PC-3 (cell line): Measurements from ENCODE around the gene TMEM242.

Experiments used
- EZH2 ChIP-seq: fragments of 300-600 bp; sonication (generic); IDR thresholded peaks from one replicate; pipeline ENCODE4 v1.6.1; 2017; ENCODE audit warnings: antibody characterized with exemption, mild to moderate bottlenecking, low read length; ENCODE audit not compliant: unreplicated experiment
- TF ChIP-seq, protein P1 (sequence below): fragments of 300-600 bp; sonication (generic); conservative IDR thresholded peaks from 2 replicates; pipeline ENCODE4 v1.5.1; 2017; ENCODE audit warnings: antibody characterized with exemption, low read depth, mild to moderate bottlenecking, low read length

GRCh38 chr6:157290797-157291196 is 32.5 kb downstream of the TMEM242 start:
- TF ChIP-seq, protein P1, sequence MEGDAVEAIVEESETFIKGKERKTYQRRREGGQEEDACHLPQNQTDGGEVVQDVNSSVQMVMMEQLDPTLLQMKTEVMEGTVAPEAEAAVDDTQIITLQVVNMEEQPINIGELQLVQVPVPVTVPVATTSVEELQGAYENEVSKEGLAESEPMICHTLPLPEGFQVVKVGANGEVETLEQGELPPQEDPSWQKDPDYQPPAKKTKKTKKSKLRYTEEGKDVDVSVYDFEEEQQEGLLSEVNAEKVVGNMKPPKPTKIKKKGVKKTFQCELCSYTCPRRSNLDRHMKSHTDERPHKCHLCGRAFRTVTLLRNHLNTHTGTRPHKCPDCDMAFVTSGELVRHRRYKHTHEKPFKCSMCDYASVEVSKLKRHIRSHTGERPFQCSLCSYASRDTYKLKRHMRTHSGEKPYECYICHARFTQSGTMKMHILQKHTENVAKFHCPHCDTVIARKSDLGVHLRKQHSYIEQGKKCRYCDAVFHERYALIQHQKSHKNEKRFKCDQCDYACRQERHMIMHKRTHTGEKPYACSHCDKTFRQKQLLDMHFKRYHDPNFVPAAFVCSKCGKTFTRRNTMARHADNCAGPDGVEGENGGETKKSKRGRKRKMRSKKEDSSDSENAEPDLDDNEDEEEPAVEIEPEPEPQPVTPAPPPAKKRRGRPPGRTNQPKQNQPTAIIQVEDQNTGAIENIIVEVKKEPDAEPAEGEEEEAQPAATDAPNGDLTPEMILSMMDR: no peak
- TF ChIP-seq EZH2: no peak
